ENCODE measurements around the gene NEFH. TPM values are rescaled to one million over a fixed set of nuclear protein-coding genes. Genes with fewer than 3 reads are reported as not detected.

NEFH gene
- polyA plus RNA-seq, 1 of the 3 experiments (the other 2 are of a cell fraction): 3.5 TPM

DNA sequence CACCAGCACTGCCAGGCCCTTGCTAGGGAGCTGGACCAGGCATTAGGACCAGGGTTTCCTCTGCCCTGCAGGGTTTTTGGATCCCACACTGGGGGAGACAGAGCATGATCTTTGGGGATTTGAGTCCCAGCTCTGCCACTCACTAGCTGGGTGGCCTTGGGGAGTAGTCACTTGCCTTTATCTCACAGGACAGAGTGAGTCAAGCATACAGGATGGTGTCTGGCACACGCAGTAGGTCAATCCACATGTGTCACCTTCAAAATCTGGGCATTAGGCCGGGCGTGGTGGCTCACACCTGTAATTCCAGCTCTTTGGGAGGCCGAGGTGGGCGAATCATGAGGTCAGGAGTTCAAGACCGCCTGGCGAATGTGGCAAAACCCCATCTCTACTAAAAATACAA, 2.7 kb downstream of the NEFH start (continued):
- TF ChIP-seq USF1 (IDR thresholded peaks at IDR 0.05; ENCODE audit: borderline replicate concordance, low read depth): no peak
- TF ChIP-seq, protein P1, sequence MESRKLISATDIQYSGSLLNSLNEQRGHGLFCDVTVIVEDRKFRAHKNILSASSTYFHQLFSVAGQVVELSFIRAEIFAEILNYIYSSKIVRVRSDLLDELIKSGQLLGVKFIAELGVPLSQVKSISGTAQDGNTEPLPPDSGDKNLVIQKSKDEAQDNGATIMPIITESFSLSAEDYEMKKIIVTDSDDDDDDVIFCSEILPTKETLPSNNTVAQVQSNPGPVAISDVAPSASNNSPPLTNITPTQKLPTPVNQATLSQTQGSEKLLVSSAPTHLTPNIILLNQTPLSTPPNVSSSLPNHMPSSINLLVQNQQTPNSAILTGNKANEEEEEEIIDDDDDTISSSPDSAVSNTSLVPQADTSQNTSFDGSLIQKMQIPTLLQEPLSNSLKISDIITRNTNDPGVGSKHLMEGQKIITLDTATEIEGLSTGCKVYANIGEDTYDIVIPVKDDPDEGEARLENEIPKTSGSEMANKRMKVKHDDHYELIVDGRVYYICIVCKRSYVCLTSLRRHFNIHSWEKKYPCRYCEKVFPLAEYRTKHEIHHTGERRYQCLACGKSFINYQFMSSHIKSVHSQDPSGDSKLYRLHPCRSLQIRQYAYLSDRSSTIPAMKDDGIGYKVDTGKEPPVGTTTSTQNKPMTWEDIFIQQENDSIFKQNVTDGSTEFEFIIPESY (IDR thresholded peaks at IDR 0.05; ENCODE audit: borderline replicate concordance, low read depth): no peak

- POLR2A ChIA-PET: interaction anchor here (1.5 kb wide), 1 partner anchor 70 kb away, joined by 4 read pairs; the partner anchor contains the start of gene THOC5
- Histone ChIP-seq H3K36me3 (replicated peaks in 1 of 2; ENCODE audit: control insufficient read depth in 1 of 2, insufficient read depth in 2 of 2, low read length in 1 of 2) (no peaks in the 10 kb centered on the region), H3K4me2 (no peak overlapping the region), H3K9me3 (no peaks in the 10 kb centered on the region), H3K27me3 (ENCODE audit: insufficient read depth) (peaks cover 9% of the 10 kb centered on the region; the same call in 1 of the 2 replicates), H3K9ac (no peak overlapping the region), H3K27ac (ENCODE audit: low read depth in 2 of 2, low read length in 1 of 2) (no peak overlapping the region), H3K4me1 (ENCODE audit: control insufficient read depth in 1 of 2, insufficient read depth in 2 of 2, low read depth in 1 of 2, low read length in 1 of 2) (peaks cover 0 to 23% of the 10 kb centered on the region in 2 experiments; a peak in 1 of 4 replicates), H3K4me3 (ENCODE audit: low read depth in 2 of 2, low read length in 1 of 2) (no peak overlapping the region), H3K9me2 (no peaks in the 10 kb centered on the region), H3F3A (replicated peaks; ENCODE audit: insufficient read depth) (no peaks in the 10 kb centered on the region), H2AFZ (ENCODE audit: low read depth) (no peak overlapping the region), H4K20me1 (ENCODE audit: insufficient read depth) (0 out of 2 replicates have a peak, but pooled peaks cover under 1% of the 10 kb centered on the region), H3K79me2 (ENCODE audit: insufficient read depth) (no peaks in the 10 kb centered on the region)
- CTCF ChIA-PET: no interaction called here
- no peak for DNase-seq
- TF ChIP-seq CTCF (IDR thresholded peaks at IDR 0.05): no peak
- TF ChIP-seq NRF1 (IDR thresholded peaks at IDR 0.05; ENCODE audit: low read depth, low read length): no peak
- TF ChIP-seq, protein P1 (IDR thresholded peaks at IDR 0.05; ENCODE audit: borderline replicate concordance, low read depth): no peak
- no peak for TF ChIP-seq RCOR1 (IDR thresholded peaks at IDR 0.05; ENCODE audit: low read length)
- no peak for TF ChIP-seq USF1 (IDR thresholded peaks at IDR 0.05; ENCODE audit: borderline replicate concordance, low read depth)
- no peak for TF ChIP-seq MXI1 (IDR thresholded peaks at IDR 0.05; ENCODE audit: low read depth, low read length)
- 95% methylated on average over 13 of the region's 13 CpGs for WGBS (ENCODE audit: low lambda C conversion rate)
Measured at GRCh38 chr22:29483254-29483653, 3.2 kb downstream of the NEFH start.
